Measurements from ENCODE around the gene TET3.

- TF ChIP-seq EZH2 (IDR thresholded peaks at IDR 0.05): no peak
- no peak for TF ChIP-seq POLR2AphosphoS5 (IDR thresholded peaks at IDR 0.05; ENCODE audit: borderline replicate concordance, low read depth, low read length)
- TF ChIP-seq FOXP2 (optimal IDR thresholded peaks at IDR 0.05; ENCODE audit: control extremely low read depth, extremely low read length, insufficient read depth): no peak
These were observed 5.8 kb downstream of the TET3 start for GRCh38 chr2:73990531-73990930.
